Uterus (tissue), 4 donors: ENCODE data around the gene PSMD13. TPM values are rescaled to one million over a fixed set of nuclear protein-coding genes. Genes with fewer than 3 reads are reported as not detected.

Experiments used
- DNase-seq, 2 donors: peaks; one replicate each; pipeline ENCODE4 v3.0.0-alpha.2; 2019 to 2020
- H3K27ac ChIP-seq, 2 donors: fragments of 200-600 bp; sonication (generic); 1 replicate in 1 of 2; 2 replicates in 1 of 2; pipeline ENCODE4 v1.5.1; 2016 to 2018
- H3K27me3 ChIP-seq, 2 donors: fragments of 200-600 bp; sonication (generic); one replicate each; pipeline ENCODE4 v1.5.1; 2018 to 2019; ENCODE audit warnings: control low read depth in 1 of 2
- H3K36me3 ChIP-seq, 2 donors: fragments of 200-600 bp; sonication (generic); one replicate each; pipeline ENCODE4 v1.5.1; 2019; ENCODE audit warnings: control low read depth in 1 of 2
- H3K4me1 ChIP-seq, 2 donors: fragments of 200-600 bp; sonication (generic); one replicate each; pipeline ENCODE4 v1.5.1; 2018 to 2019; ENCODE audit warnings: control low read depth in 1 of 2
- H3K4me3 ChIP-seq, 2 donors: fragments of 200-600 bp; sonication (generic); 1 replicate in 1 of 2; 2 replicates in 1 of 2; pipeline ENCODE4 v1.5.1; 2018 to 2019; ENCODE audit warnings: mild to moderate bottlenecking in 1 of 2
- H3K9me3 ChIP-seq, 2 donors: fragments of 200-600 bp; sonication (generic); one replicate each; pipeline ENCODE4 v1.5.1; 2019; ENCODE audit warnings: control low read depth in 1 of 2
- CTCF ChIP-seq, 4 experiments: fragments of 200-600 bp in 2 of 4; fragments of 450-650 bp in 2 of 4; sonication (generic) in 2 of 4; IDR thresholded peaks; one replicate each; pipeline ENCODE4 v1.5.1; 2016 to 2019; ENCODE audit warnings: antibody characterized with exemption in 4 of 4, mild to moderate bottlenecking in 2 of 4, moderate library complexity in 1 of 4
- POLR2A ChIP-seq, 2 donors: fragments of 450-650 bp; IDR thresholded peaks; one replicate each; pipeline ENCODE4 v1.6.1; 2016; ENCODE audit warnings: antibody characterized with exemption in 2 of 2, mild to moderate bottlenecking in 1 of 2, moderate library complexity in 1 of 2
- intact Hi-C: fragments of 100-400 bp; cut with DNase I; formaldehyde crosslinking; loops from one replicate; pipeline ENCODE4 v1.15.1; 2023; ENCODE audit warnings: low total_unique reads
- total RNA-seq, 4 donors: library from RNA; depleted of rRNA in 3 of 4; stranded (reverse); fragments of >200 nt in 3 of 4; gene quantifications; one replicate each; pipeline versions ENCODE4 v1.1.0 to v1.2.4, GENCODE V29; 2014 to 2023
- donor health status: DM: yes; HTN: yes; CAD: no.

The PSMD13 gene
- total RNA-seq, 4 donors from 2014 or later = 17.9 to 94.3 (median 78.2) TPM

- Histone ChIP-seq H3K27me3 (peaks cover 0 to 5% of the 10 kb centered on the region in 2 donors), H3K27ac (no peak overlapping the region)
- peak in 1 of 2 donors; percentile 16 for DNase-seq
Observed at GRCh38 chr11:297586-298405, 61.0 kb downstream of the PSMD13 start.

GRCh38 chr11:298406-299065, 61.8 kb downstream of the PSMD13 start:
- H3K27me3 ChIP-seq = peaks cover 0 to 5% of the 10 kb centered on the region in 2 donors
- H3K27ac ChIP-seq = no peak overlapping the region
- peak in 1 of 2 donors; percentile 13 for DNase-seq

More at GRCh38 chr11:297586-298405, 61.0 kb downstream of the PSMD13 start:
- no peak for TF ChIP-seq POLR2A (IDR thresholded peaks at IDR 0.05)
- TF ChIP-seq CTCF (IDR thresholded peaks at IDR 0.05) = no peak
- Histone ChIP-seq H3K36me3 (no peaks in the 10 kb centered on the region), H3K4me3 (no peak overlapping the region), H3K4me1 (no peaks in the 10 kb centered on the region), H3K9me3 (no peaks in the 10 kb centered on the region)
- intact Hi-C loops = no loop called here

GRCh38 chr11:299081-299891, 62.5 kb downstream of the PSMD13 start, which contains the start of gene IFITM5:
Gene IFITM5 (minus strand): TSS chr11:299526. CDS start chr11:299490, 36 bp downstream.
- no peaks in the 10 kb centered on the region for H3K36me3 ChIP-seq
- no peak within 1 kb of the TSS for H3K4me3 ChIP-seq
- H3K4me1 ChIP-seq = no peaks in the 10 kb centered on the region
- intact Hi-C loops = no loop called here
- H3K27ac ChIP-seq = no peak within 1 kb of the TSS
- no peak for DNase-seq
- TF ChIP-seq POLR2A (IDR thresholded peaks at IDR 0.05) (no peak), CTCF (IDR thresholded peaks at IDR 0.05) (no peak)
- peaks cover 0 to 5% of the 10 kb centered on the region in 2 donors for H3K27me3 ChIP-seq
- no peaks in the 10 kb centered on the region for H3K9me3 ChIP-seq

More at GRCh38 chr11:298406-299065, 61.8 kb downstream of the PSMD13 start:
- H3K4me1 ChIP-seq = no peaks in the 10 kb centered on the region
- TF ChIP-seq CTCF (IDR thresholded peaks at IDR 0.05) (no peak), POLR2A (IDR thresholded peaks at IDR 0.05) (no peak)
- H3K36me3 ChIP-seq = no peaks in the 10 kb centered on the region
- H3K4me3 ChIP-seq = no peak overlapping the region
- intact Hi-C loops = no loop called here
- no peaks in the 10 kb centered on the region for H3K9me3 ChIP-seq

GRCh38 chr11:299951-300735, 63.4 kb downstream of the PSMD13 start:
- H3K36me3 ChIP-seq = no peaks in the 10 kb centered on the region
- H3K9me3 ChIP-seq = no peaks in the 10 kb centered on the region
- intact Hi-C loops = no loop called here
- H3K27ac ChIP-seq = no peak overlapping the region
- no peak overlapping the region for H3K4me3 ChIP-seq
- no peak for DNase-seq
- H3K27me3 ChIP-seq = peaks cover 0 to 5% of the 10 kb centered on the region in 2 donors
- no peaks in the 10 kb centered on the region for H3K4me1 ChIP-seq
- no peak for TF ChIP-seq POLR2A (IDR thresholded peaks at IDR 0.05)
- TF ChIP-seq CTCF (IDR thresholded peaks at IDR 0.05) = peak in 1 of 4 experiments; percentile 4

Other genes starting within 250 kb of the PSMD13 start
- not detected for gene SCGB1C1, start 43.9 kb upstream of the PSMD13 start, total RNA-seq
- gene BET1L, start 29.6 kb upstream of the PSMD13 start, total RNA-seq = 10 to 100 TPM in 3 of 4 donors, 1 to 10 TPM in 1; 8.7 to 57.8 (median 15.0) TPM
- 100 to 1,000 TPM in 2 of 4 donors, 10 to 100 TPM in 2; 84.5 to 376 (median 192) TPM for gene RIC8A, start 29.3 kb upstream of the PSMD13 start, total RNA-seq
- 10 to 100 TPM in 2 of 4 donors, 1 to 10 TPM in 2; 1.5 to 25.9 (median 9.8) TPM for gene SIRT3, start 634 bp upstream of the PSMD13 start, total RNA-seq
- gene NLRP6, start 41.4 kb downstream of the PSMD13 start, total RNA-seq = under 1 TPM in 2 of 4 donors, not detected in 2; 0.30 to 0.51 TPM
- gene PGGHG, start 52.1 kb downstream of the PSMD13 start, total RNA-seq = 10 to 100 TPM in 3 of 4 donors, 1 to 10 TPM in 1; 7.9 to 29.1 (median 14.2) TPM
- not detected for gene IFITM5, start 62.5 kb downstream of the PSMD13 start, total RNA-seq
- gene IFITM2, start 70.8 kb downstream of the PSMD13 start, total RNA-seq = 100 to 1,000 TPM in 3 of 4 donors, 10 to 100 TPM in 1; 27.8 to 926 (median 269) TPM
- gene IFITM1, start 77.1 kb downstream of the PSMD13 start, total RNA-seq = 100 to 1,000 TPM in 2 of 4 donors, 10 to 100 TPM in 2; 13.4 to 672 (median 239) TPM
- gene IFITM3, start 83.9 kb downstream of the PSMD13 start, total RNA-seq = 1,000 to 10,000 TPM in 1 of 4 donors, 100 to 1,000 TPM in 2, 10 to 100 TPM in 1; 22.2 to 1,343 (median 242) TPM
- 10 to 100 TPM in 2 of 4 donors, 1 to 10 TPM in 2; 1.8 to 39.7 (median 19.9) TPM for gene B4GALNT4, start 132.5 kb downstream of the PSMD13 start, total RNA-seq
- gene PKP3, start 157.2 kb downstream of the PSMD13 start, total RNA-seq = 1 to 10 TPM in 2 of 4 donors, under 1 TPM in 1, not detected in 1; 0.46 to 5.1 (median 1.5) TPM
- gene SIGIRR, start 178.0 kb downstream of the PSMD13 start, total RNA-seq = 10 to 100 TPM; 13.3 to 61.5 (median 38.4) TPM
- 1 to 10 TPM in 2 of 4 donors, under 1 TPM in 2; 0.59 to 8.2 (median 1.1) TPM for gene ANO9, start 205.0 kb downstream of the PSMD13 start, total RNA-seq
- gene PTDSS2, start 213.3 kb downstream of the PSMD13 start, total RNA-seq = 10 to 100 TPM; 20.7 to 43.7 (median 22.8) TPM